Esophagus (tissue), 2 donors: Measurements from ENCODE around the gene S100A9. TPM values are rescaled to one million over a fixed set of nuclear protein-coding genes. Genes with fewer than 3 reads are reported as not detected.

Experiments used
- H3K27ac ChIP-seq, 2 donors: one replicate each; pipeline ENCODE4 v1.5.1; 2013; ENCODE audit warnings: low read depth in 2 of 2, mild to moderate bottlenecking in 2 of 2, inconsistent platforms in 1 of 2, low read length in 1 of 2, moderate library complexity in 1 of 2
- H3K27me3 ChIP-seq, 2 donors: one replicate each; pipeline ENCODE4 v1.6.1; 2013; ENCODE audit warnings: low read length in 2 of 2, control low read depth in 1 of 2, mild to moderate bottlenecking in 1 of 2; ENCODE audit not compliant: insufficient read depth in 2 of 2, control insufficient read depth in 1 of 2
- H3K36me3 ChIP-seq, 2 donors: one replicate each; pipeline ENCODE4 v1.6.1; 2013; ENCODE audit warnings: low read length in 1 of 2; ENCODE audit not compliant: control insufficient read depth in 2 of 2, insufficient read depth in 2 of 2
- H3K4me1 ChIP-seq, 2 donors: one replicate each; pipeline ENCODE4 v1.6.1; 2013; ENCODE audit warnings: low read length in 1 of 2; ENCODE audit not compliant: control insufficient read depth in 2 of 2, insufficient read depth in 2 of 2
- H3K4me3 ChIP-seq, 2 donors: one replicate each; pipeline ENCODE4 v1.5.1; 2013; ENCODE audit warnings: low read length in 2 of 2, mild to moderate bottlenecking in 2 of 2, low read depth in 1 of 2, moderate library complexity in 1 of 2
- H3K9me3 ChIP-seq, 2 donors: one replicate each; pipeline ENCODE4 v1.6.1; 2013; ENCODE audit warnings: mild to moderate bottlenecking in 2 of 2, low read depth in 1 of 2, low read length in 1 of 2, moderate library complexity in 1 of 2; ENCODE audit not compliant: control insufficient read depth in 2 of 2, insufficient read depth in 1 of 2
- WGBS, 2 donors: extraction: QIAGEN DNeasy Blood & Tissue Kit; methylation state at CpG; one replicate each; pipeline ENCODE4 v1.1.7; 2013; 5-methylcytosine and 5-hydroxymethylcytosine counted together
- polyA plus RNA-seq, 2 donors: library from polyadenylated mRNA; stranded (reverse); fragments of 200-250 nt; gene quantifications; one replicate each; pipeline ENCODE4 v1.2.3, GENCODE V29; 2013
- donor health status: healthy with polysubstance abuse.
- donor health status: Bipolar disorder and iron deficiency.

S100A9 gene
- polyA plus RNA-seq, 2 donors: 47,233 to 60,368 TPM

GRCh38 chr1:153322568-153322967 is 35.1 kb upstream of the S100A9 start:
- WGBS, 2 donors: 0 to 12% methylated on average over 1 of the region's 1 CpG
- peaks cover 0 to 5% of the 10 kb centered on the region in 2 donors for H3K9me3 ChIP-seq
- no peaks in the 10 kb centered on the region for H3K27me3 ChIP-seq
- no peaks in the 10 kb centered on the region for H3K4me1 ChIP-seq
- H3K27ac ChIP-seq: no peak overlapping the region
- no peak overlapping the region for H3K4me3 ChIP-seq
- no peaks in the 10 kb centered on the region for H3K36me3 ChIP-seq

GRCh38 chr1:153324912-153325311 is 32.7 kb upstream of the S100A9 start:
- Histone ChIP-seq H3K27me3 (no peaks in the 10 kb centered on the region), H3K4me1 (no peaks in the 10 kb centered on the region), H3K36me3 (no peaks in the 10 kb centered on the region), H3K27ac (no peak overlapping the region), H3K4me3 (no peak overlapping the region), H3K9me3 (peaks cover 0 to 4% of the 10 kb centered on the region in 2 donors)

GRCh38 chr1:153333902-153334301 is 23.8 kb upstream of the S100A9 start:
- Histone ChIP-seq H3K27ac (no peak overlapping the region), H3K4me3 (no peak overlapping the region), H3K4me1 (no peaks in the 10 kb centered on the region), H3K36me3 (no peaks in the 10 kb centered on the region), H3K27me3 (no peaks in the 10 kb centered on the region), H3K9me3 (peaks cover 0 to 7% of the 10 kb centered on the region in 2 donors)
- 89 to 92% methylated on average over 1 of the region's 1 CpG for WGBS, 2 donors

GRCh38 chr1:153336650-153337049 is 21.0 kb upstream of the S100A9 start:
- no peaks in the 10 kb centered on the region for H3K27me3 ChIP-seq
- no peak overlapping the region for H3K4me3 ChIP-seq
- no peak overlapping the region for H3K27ac ChIP-seq
- no peaks in the 10 kb centered on the region for H3K36me3 ChIP-seq
- H3K4me1 ChIP-seq: no peaks in the 10 kb centered on the region
- no peaks in the 10 kb centered on the region for H3K9me3 ChIP-seq

- Histone ChIP-seq H3K27me3 (no peaks in the 10 kb centered on the region), H3K9me3 (no peaks in the 10 kb centered on the region), H3K36me3 (no peaks in the 10 kb centered on the region), H3K4me3 (no peak overlapping the region), H3K27ac (no peak overlapping the region), H3K4me1 (peaks cover 0 to 2% of the 10 kb centered on the region in 2 donors)
- WGBS, 2 donors: 76 to 79% methylated on average over 8 of the region's 8 CpGs
Observed at GRCh38 chr1:153337980-153338853, 19.4 kb upstream of the S100A9 start.

GRCh38 chr1:153339802-153340201 is 17.9 kb upstream of the S100A9 start:
- WGBS, 2 donors: 52 to 58% methylated on average over 6 of the region's 6 CpGs
- H3K27me3 ChIP-seq: no peaks in the 10 kb centered on the region
- peaks cover 0 to 9% of the 10 kb centered on the region in 2 donors for H3K4me1 ChIP-seq

GRCh38 chr1:153340356-153340755 is 17.3 kb upstream of the S100A9 start:
- no peaks in the 10 kb centered on the region for H3K9me3 ChIP-seq
- no peak overlapping the region for H3K27ac ChIP-seq
- no peaks in the 10 kb centered on the region for H3K36me3 ChIP-seq
- H3K4me3 ChIP-seq: no peak overlapping the region
- WGBS, 2 donors: 91 to 93% methylated on average over 10 of the region's 10 CpGs
- peaks cover 0 to 9% of the 10 kb centered on the region in 2 donors for H3K4me1 ChIP-seq
- H3K27me3 ChIP-seq: no peaks in the 10 kb centered on the region

More at GRCh38 chr1:153339802-153340201, 17.9 kb upstream of the S100A9 start:
- H3K4me3 ChIP-seq: no peak overlapping the region
- H3K36me3 ChIP-seq: no peaks in the 10 kb centered on the region
- H3K9me3 ChIP-seq: no peaks in the 10 kb centered on the region
- no peak overlapping the region for H3K27ac ChIP-seq

GRCh38 chr1:153341431-153341934 is 16.2 kb upstream of the S100A9 start:
- H3K9me3 ChIP-seq: no peaks in the 10 kb centered on the region
- no peaks in the 10 kb centered on the region for H3K27me3 ChIP-seq
- no peaks in the 10 kb centered on the region for H3K36me3 ChIP-seq
- 94 to 97% methylated on average over 4 of the region's 4 CpGs for WGBS, 2 donors
- H3K4me1 ChIP-seq: peaks cover 0 to 9% of the 10 kb centered on the region in 2 donors
- H3K27ac ChIP-seq: no peak overlapping the region
- no peak overlapping the region for H3K4me3 ChIP-seq

- Histone ChIP-seq H3K36me3 (no peaks in the 10 kb centered on the region), H3K27me3 (no peaks in the 10 kb centered on the region), H3K4me3 (no peak overlapping the region), H3K4me1 (peaks cover 0 to 9% of the 10 kb centered on the region in 2 donors), H3K27ac (peak overlapping the region in 1 of 2 donors; percentile 2), H3K9me3 (no peaks in the 10 kb centered on the region)
- WGBS, 2 donors: 74 to 75% methylated on average over 3 of the region's 3 CpGs
Observed at GRCh38 chr1:153342178-153342577, 15.5 kb upstream of the S100A9 start.
